Measurements from ENCODE around the gene CD274.

The CD274 gene

GRCh38 chr9:5500441-5501235 is 50.3 kb downstream of the CD274 start:
- DNase-seq (ENCODE audit: low read depth), result no peak

- DNase-seq (ENCODE audit: low read depth), result no peak
Measured at GRCh38 chr9:5502553-5502952, 52.2 kb downstream of the CD274 start.

- DNase-seq (ENCODE audit: low read depth), result no peak
Measured at GRCh38 chr9:5509573-5509972, 59.2 kb downstream of the CD274 start.

GRCh38 chr9:5510360-5510931 is 60.1 kb downstream of the CD274 start, which contains the start of gene PDCD1LG2:
Gene PDCD1LG2, plus strand, starts transcription at chr9:5510531. Its CDS starts 12,016 bp downstream, at chr9:5522547.
- no peak for DNase-seq (ENCODE audit: low read depth)

GRCh38 chr9:5510989-5511388 is 60.6 kb downstream of the CD274 start:
- no peak for DNase-seq (ENCODE audit: low read depth)

- no peak for DNase-seq (ENCODE audit: low read depth)
Measured at GRCh38 chr9:5511476-5511875, 61.1 kb downstream of the CD274 start.

GRCh38 chr9:5511935-5512580 is 61.7 kb downstream of the CD274 start:
- no peak for DNase-seq (ENCODE audit: low read depth)

- DNase-seq (ENCODE audit: low read depth), result no peak
Measured at GRCh38 chr9:5512658-5513452, 62.5 kb downstream of the CD274 start.

GRCh38 chr9:5513966-5514616 is 63.7 kb downstream of the CD274 start:
- no peak for DNase-seq (ENCODE audit: low read depth)

- no peak for DNase-seq (ENCODE audit: low read depth)
Measured at GRCh38 chr9:5514617-5515260, 64.4 kb downstream of the CD274 start.

GRCh38 chr9:5515261-5515650 is 64.9 kb downstream of the CD274 start:
- DNase-seq (ENCODE audit: low read depth), result no peak

GRCh38 chr9:5516453-5517220 is 66.3 kb downstream of the CD274 start:
- no peak for DNase-seq (ENCODE audit: low read depth)

GRCh38 chr9:5518171-5518936 is 68.0 kb downstream of the CD274 start:
- no peak for DNase-seq (ENCODE audit: low read depth)

- no peak for DNase-seq (ENCODE audit: low read depth)
Measured at GRCh38 chr9:5518937-5519319, 68.6 kb downstream of the CD274 start.
